Esophagus squamous epithelium (tissue), 4 donors: ENCODE measurements around the gene FOXC1.

ENCODE experiments used
- CTCF ChIP-seq, 6 experiments: fragments of 450-650 bp in 4 of 6; fragments of 200-600 bp in 2 of 6; sonication (generic) in 2 of 6; IDR thresholded peaks; one replicate each; pipeline ENCODE4 v1.5.1; 2016 to 2019; ENCODE audit warnings: antibody characterized with exemption in 6 of 6, mild to moderate bottlenecking in 4 of 6, moderate library complexity in 4 of 6
- POLR2A ChIP-seq, 4 donors: fragments of 450-650 bp; IDR thresholded peaks; one replicate each; pipeline ENCODE4 v1.6.1; 2017; ENCODE audit warnings: antibody characterized with exemption in 4 of 4, mild to moderate bottlenecking in 4 of 4, moderate library complexity in 3 of 4

- TF ChIP-seq CTCF (IDR thresholded peaks at IDR 0.05) (no peak), POLR2A (IDR thresholded peaks at IDR 0.05) (no peak)
Observed at GRCh38 chr6:1595271-1596087, 14.2 kb upstream of the FOXC1 start.
